D721Med (cell line): ENCODE measurements around the gene CLMN.

Source experiments
- DNase-seq: peaks from one replicate; pipeline ENCODE4 v3.0.0; 2011; ENCODE audit warnings: low spot score; ENCODE audit not compliant: insufficient read length
- FAIRE-seq: peaks from 2 replicates; lab custom pipeline; 2011; peaks lifted over from hg19 to GRCh38; lab: Jason Lieb, UNC
- TF ChIP-seq, protein P1 (sequence below): IDR thresholded peaks from 2 replicates; pipeline ENCODE4 v1.5.1; 2012; ENCODE audit warnings: mild to moderate bottlenecking, control low read depth; ENCODE audit not compliant: insufficient read depth; ENCODE audit errors: missing control alignments

CLMN gene

DNA sequence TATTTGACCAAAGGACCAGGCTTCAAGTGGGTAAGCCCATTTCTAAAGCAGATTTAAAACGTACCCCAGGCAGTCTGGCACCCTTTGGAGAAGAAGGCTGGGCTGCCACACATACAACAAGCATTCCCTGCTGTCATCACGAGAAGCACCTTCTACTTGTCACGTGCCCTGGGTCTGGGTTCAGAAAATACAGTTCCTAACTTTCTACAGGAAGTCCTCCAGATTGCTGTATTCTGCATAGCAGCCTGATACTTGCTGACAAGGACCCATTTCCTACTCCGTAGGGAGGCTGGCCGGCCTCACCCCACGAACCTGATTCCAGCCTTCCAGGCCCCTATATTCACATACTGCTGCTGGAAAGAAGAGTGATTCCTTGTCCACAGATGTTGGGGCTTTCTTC, 7.4 kb downstream of the CLMN start:
- TF ChIP-seq, protein P1, sequence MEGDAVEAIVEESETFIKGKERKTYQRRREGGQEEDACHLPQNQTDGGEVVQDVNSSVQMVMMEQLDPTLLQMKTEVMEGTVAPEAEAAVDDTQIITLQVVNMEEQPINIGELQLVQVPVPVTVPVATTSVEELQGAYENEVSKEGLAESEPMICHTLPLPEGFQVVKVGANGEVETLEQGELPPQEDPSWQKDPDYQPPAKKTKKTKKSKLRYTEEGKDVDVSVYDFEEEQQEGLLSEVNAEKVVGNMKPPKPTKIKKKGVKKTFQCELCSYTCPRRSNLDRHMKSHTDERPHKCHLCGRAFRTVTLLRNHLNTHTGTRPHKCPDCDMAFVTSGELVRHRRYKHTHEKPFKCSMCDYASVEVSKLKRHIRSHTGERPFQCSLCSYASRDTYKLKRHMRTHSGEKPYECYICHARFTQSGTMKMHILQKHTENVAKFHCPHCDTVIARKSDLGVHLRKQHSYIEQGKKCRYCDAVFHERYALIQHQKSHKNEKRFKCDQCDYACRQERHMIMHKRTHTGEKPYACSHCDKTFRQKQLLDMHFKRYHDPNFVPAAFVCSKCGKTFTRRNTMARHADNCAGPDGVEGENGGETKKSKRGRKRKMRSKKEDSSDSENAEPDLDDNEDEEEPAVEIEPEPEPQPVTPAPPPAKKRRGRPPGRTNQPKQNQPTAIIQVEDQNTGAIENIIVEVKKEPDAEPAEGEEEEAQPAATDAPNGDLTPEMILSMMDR = no peak
- FAIRE-seq (no peak), DNase-seq (no peak)

DNA sequence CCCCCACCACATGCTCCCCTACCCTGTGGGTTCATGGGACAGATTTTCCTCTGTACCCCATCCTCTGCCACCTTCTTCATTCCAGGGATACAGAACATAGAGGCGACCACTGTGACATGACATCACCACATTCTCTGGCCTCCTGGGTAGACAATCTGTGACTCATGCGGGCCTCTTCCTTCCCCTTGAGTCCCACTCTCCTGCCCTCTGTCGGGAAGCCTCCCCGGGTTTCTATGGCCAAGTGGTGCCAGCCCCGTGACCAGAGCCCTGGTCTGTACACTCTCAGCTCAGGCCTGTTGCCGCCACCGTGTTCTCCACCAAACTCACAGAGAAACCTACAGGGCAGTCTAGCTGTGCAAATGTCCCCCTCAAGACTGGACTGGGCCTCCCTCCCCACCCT, 8.0 kb downstream of the CLMN start:
- DNase-seq (no peak), FAIRE-seq (no peak)
- TF ChIP-seq, protein P1 = no peak

DNA sequence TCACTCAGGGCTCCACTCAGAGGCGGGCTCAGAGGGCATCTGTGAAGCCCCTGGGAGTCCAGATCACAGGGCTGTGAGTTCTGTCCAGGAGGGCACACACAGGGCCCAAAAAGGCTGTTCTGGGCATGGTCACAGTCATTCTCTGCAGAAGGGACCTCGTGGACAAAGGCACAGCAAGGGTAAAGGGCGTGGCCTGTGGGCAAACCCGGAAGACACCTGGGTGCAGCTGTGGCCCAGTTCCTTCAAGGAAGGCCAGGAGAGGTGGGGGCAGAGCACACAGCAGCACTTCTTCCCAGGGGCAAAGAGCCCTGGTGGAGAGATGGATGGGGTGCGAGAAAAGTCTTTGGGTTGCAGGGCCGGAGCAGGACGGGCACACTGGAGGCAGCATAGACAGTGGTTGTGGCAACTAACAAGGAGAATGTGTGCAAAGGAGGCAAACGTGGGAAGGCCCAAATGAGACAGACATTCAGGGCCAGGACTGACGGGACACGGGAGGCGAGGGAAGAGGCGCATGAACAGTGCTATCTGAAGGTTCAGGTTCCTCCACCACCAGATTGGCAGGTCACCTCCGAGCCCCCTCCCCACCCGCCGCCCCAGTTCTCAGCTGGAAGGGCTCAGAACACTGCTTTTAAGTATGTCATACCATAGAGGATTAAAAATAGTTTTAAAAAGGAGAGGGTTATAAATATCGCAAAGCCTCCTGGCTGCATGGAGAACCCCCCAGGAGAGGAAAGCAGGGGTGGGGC, 8.9 kb downstream of the CLMN start:
- no peak for FAIRE-seq
- DNase-seq = no peak

DNA sequence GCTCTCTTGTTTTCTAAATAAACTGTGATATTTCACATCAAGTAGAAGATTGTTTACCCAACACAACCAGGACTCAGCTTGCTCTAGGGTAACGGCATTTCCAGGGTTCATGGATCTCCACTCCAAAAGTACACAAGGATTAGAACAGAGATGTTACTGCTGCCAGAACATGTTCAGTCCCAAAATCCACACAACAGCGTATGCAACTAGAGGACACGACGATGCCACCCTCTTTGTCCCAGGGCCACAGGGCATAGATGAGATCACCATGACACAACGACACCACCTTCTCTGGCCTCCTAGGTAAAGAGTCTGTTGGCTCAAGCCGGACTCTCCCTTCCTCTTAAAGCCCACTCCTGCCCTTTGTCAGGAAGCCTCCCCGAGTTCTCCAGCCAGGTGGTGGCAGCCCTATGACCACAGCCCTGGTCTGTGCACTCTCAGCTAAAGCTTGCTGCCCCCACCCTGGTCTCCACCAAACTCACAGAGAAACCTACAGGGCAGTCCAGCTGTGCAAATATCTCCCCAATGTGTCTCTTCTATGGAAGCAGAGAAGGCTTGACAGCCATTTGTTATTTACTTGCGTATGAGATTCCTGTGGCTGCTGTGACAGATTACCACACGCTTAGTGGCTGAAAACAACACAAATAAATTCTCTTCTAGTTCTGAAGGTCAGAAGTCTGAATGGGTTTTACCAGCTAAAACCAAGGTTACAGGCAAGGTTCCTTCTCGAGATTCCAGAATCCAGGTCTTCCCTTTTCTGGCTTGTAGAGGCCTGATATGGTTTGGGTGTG, 10.3 kb downstream of the CLMN start:
- no peak for FAIRE-seq
- DNase-seq = no peak
- TF ChIP-seq, protein P1 = no peak

More for the DNA sequence above, 8.9 kb downstream of the CLMN start:
- TF ChIP-seq, protein P1 = no peak

DNA sequence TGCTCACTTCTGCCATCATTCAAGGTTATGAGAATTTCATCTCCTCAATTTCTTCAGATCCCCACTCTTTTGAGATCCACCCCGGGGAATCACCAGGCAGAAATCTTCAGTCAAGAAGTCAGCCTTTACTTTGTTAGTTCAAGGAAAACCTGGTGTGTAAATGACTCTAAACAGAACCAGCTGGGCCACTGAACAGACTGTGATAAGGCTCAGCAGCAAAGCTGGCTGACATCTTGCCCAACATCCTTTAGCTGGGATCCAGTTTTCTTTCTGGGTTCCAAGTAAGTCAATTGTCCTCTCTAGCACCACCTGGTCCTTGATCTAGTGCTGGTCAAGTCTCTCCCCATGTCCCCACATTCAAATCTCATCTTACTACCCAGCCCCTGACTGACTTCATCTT, 11.6 kb downstream of the CLMN start:
- TF ChIP-seq, protein P1 = no peak
- FAIRE-seq = no peak
- DNase-seq = no peak

DNA sequence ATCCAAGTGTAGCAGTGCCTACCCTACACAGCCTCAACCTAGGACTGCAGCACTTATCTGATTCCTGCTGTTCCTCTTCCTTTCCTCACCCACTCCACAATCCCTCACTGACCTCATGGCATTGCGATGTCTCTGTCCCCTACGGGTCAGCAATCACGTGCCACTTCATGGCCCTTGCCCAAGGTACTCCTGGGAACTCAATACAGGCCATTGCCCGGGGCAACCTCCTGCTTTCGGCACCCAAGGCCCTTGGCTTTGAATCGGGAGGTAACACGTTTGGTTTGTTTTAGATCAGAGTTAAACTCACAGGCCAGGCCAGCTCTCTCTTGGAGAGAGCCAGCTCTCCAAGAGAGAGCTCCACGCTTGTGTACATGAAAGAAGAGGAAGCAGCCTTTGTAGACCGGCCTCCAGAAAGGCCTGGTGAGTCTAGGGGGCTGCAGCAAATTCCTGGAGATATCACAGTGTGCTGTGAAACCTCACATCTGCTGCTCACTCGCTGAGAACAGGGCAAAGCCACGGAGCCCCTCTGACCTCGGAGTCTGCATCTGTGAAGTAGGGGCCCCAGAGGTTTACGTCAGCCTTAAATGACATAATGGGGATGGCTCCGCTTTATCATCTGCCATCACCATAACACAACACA, 12.2 kb downstream of the CLMN start:
- TF ChIP-seq, protein P1 = no peak
- FAIRE-seq (no peak), DNase-seq (no peak)
